NB4 (cell line): ENCODE data around the gene LPO.

ENCODE experiments used
- CTCF ChIP-seq: IDR thresholded peaks from one replicate; pipeline ENCODE4 v1.5.1; 2012; ENCODE audit warnings: low read depth, low read length
- MAX ChIP-seq: IDR thresholded peaks from 2 replicates; pipeline ENCODE4 v1.6.1; 2011; ENCODE audit warnings: low read depth, low read length
- MYC ChIP-seq: IDR thresholded peaks from 2 replicates; pipeline ENCODE4 v1.6.1; 2011; ENCODE audit warnings: low read depth, low read length
- POLR2A ChIP-seq: IDR thresholded peaks from 2 replicates; pipeline ENCODE4 v1.6.1; 2011; ENCODE audit warnings: mild to moderate bottlenecking; ENCODE audit not compliant: insufficient read length; ENCODE audit errors: extremely low read depth

DNA sequence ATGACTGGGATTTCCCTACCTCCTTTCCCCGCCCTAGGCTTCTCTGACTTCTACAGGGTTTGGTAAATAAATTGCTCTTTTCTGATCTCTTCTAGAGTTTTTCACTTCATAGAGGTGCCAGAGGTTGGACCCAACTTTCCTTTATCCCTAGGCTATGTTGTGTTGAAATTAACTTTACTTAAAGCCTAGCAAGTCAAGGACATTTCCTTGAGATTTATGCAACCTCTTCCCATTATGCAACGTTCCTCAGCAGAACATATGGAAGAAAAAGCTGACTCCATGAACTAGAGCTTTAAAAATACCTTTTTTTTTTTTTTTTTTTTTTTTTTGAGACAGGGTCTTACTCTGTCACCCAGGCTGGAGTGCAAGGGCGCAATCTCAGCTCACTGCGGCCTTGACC, 26.9 kb downstream of the LPO start:
- TF ChIP-seq CTCF = no peak
- TF ChIP-seq MYC = no peak
- TF ChIP-seq POLR2A = no peak
- no peak for TF ChIP-seq MAX
